HL-60 (cell line): ENCODE measurements around the gene TMED8.

Source experiments
- POLR2AphosphoS5 ChIP-seq: IDR thresholded peaks from 2 replicates; pipeline ENCODE4 v1.6.1; 2012; ENCODE audit warnings: low read depth
- REST ChIP-seq: IDR thresholded peaks from 2 replicates; pipeline ENCODE4 v1.6.1; 2012; ENCODE audit warnings: low read depth; ENCODE audit not compliant: insufficient replicate concordance

GRCh38 chr14:77406718-77407117, 29.8 kb upstream of the TMED8 start:
- no peak for TF ChIP-seq POLR2AphosphoS5
- no peak for TF ChIP-seq REST
